Measurements from ENCODE around the gene ANXA11.

The ANXA11 gene

DNA sequence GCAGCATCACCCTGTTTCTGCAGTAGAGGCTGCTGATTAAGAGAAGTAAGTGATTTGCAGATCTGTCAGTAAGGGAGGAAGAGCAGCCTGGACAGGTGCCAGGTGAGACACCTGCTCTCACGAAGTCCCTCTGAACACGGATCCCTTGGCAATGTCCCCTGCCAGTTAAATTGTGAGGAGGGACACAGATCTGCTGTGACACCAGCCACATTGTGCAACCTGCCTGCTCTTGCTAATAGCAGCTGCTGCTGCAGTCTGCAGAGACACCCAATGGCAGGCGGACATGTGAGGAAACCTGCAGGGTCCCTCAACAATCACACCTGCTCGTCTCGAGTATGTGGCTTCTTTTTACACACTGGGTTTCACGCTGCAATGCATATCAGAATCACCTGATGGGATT is 31.9 kb downstream of the ANXA11 start (continued):
- TF ChIP-seq, protein P1, sequence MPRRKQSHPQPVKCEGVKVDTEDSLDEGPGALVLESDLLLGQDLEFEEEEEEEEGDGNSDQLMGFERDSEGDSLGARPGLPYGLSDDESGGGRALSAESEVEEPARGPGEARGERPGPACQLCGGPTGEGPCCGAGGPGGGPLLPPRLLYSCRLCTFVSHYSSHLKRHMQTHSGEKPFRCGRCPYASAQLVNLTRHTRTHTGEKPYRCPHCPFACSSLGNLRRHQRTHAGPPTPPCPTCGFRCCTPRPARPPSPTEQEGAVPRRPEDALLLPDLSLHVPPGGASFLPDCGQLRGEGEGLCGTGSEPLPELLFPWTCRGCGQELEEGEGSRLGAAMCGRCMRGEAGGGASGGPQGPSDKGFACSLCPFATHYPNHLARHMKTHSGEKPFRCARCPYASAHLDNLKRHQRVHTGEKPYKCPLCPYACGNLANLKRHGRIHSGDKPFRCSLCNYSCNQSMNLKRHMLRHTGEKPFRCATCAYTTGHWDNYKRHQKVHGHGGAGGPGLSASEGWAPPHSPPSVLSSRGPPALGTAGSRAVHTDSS (tag by site-specific recombination; IDR thresholded peaks at IDR 0.05): no peak
- no peak for TF ChIP-seq ZNF138 (tag by site-specific recombination; IDR thresholded peaks at IDR 0.05; ENCODE audit: borderline replicate concordance)
- no peak for TF ChIP-seq KLF1 (tag by site-specific recombination; IDR thresholded peaks at IDR 0.05)
- no peak for TF ChIP-seq ZNF473 (tag by site-specific recombination; IDR thresholded peaks at IDR 0.05)
- no peak for TF ChIP-seq SP3 (tag by site-specific recombination; IDR thresholded peaks at IDR 0.05)
- no peak for TF ChIP-seq ZNF37A (tag by site-specific recombination; IDR thresholded peaks at IDR 0.05)
- TF ChIP-seq ZSCAN30 (tag by site-specific recombination; IDR thresholded peaks at IDR 0.05): no peak
- TF ChIP-seq, protein P2, sequence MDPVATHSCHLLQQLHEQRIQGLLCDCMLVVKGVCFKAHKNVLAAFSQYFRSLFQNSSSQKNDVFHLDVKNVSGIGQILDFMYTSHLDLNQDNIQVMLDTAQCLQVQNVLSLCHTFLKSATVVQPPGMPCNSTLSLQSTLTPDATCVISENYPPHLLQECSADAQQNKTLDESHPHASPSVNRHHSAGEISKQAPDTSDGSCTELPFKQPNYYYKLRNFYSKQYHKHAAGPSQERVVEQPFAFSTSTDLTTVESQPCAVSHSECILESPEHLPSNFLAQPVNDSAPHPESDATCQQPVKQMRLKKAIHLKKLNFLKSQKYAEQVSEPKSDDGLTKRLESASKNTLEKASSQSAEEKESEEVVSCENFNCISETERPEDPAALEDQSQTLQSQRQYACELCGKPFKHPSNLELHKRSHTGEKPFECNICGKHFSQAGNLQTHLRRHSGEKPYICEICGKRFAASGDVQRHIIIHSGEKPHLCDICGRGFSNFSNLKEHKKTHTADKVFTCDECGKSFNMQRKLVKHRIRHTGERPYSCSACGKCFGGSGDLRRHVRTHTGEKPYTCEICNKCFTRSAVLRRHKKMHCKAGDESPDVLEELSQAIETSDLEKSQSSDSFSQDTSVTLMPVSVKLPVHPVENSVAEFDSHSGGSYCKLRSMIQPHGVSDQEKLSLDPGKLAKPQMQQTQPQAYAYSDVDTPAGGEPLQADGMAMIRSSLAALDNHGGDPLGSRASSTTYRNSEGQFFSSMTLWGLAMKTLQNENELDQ (tag by site-specific recombination; IDR thresholded peaks at IDR 0.05; ENCODE audit: low read depth): no peak
- TF ChIP-seq ZNF214 (tag by site-specific recombination; IDR thresholded peaks at IDR 0.05; ENCODE audit: borderline replicate concordance): no peak
- no peak for TF ChIP-seq ZNF239 (tag by site-specific recombination; IDR thresholded peaks at IDR 0.05)

DNA sequence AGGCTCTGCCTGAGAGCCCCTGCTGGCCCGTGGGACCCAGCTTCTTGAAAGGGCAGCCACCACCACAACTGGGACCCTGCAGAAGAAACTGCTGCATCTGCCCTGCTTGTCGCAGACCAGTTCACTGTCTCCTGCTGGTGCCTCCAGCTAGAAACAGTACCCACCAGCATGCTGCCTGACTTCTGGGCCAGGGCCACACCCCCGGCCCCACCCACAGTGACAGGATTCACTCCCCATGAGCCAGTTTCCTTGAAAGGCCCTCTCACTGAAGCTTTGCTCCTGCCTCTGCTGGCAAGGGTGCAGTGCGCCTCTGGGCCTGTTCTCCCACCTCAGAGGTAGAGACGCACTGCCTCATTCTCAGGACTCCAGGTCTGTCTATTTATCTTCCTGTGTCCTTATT is 32.4 kb downstream of the ANXA11 start:
- no peaks in the 10 kb centered on the region for H3K9me3 ChIP-seq (ENCODE audit: control insufficient read depth, insufficient read depth, low read depth, low read length)
- no peak overlapping the region for H3K4me3 ChIP-seq (ENCODE audit: low read depth, low read length)
- TF ChIP-seq, protein P3, sequence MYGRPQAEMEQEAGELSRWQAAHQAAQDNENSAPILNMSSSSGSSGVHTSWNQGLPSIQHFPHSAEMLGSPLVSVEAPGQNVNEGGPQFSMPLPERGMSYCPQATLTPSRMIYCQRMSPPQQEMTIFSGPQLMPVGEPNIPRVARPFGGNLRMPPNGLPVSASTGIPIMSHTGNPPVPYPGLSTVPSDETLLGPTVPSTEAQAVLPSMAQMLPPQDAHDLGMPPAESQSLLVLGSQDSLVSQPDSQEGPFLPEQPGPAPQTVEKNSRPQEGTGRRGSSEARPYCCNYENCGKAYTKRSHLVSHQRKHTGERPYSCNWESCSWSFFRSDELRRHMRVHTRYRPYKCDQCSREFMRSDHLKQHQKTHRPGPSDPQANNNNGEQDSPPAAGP (tag by site-specific recombination; IDR thresholded peaks at IDR 0.05): no peak
- TF ChIP-seq ZSCAN30 (tag by site-specific recombination; IDR thresholded peaks at IDR 0.05) (no peak), ZNF354C (tag by site-specific recombination; IDR thresholded peaks at IDR 0.05; ENCODE audit: borderline replicate concordance, low read depth) (no peak), SCRT1 (tag by site-specific recombination; IDR thresholded peaks at IDR 0.05; ENCODE audit: borderline replicate concordance) (no peak), ZFHX2 (tag by site-specific recombination; conservative IDR thresholded peaks at IDR 0.05) (0 out of 2 replicates have a peak, but pooled peaks have one; percentile 14), ZFP37 (tag by site-specific recombination; IDR thresholded peaks at IDR 0.05) (no peak), ZIC2 (tag by site-specific recombination; IDR thresholded peaks at IDR 0.05) (peak; percentile 30; the same call in 1 of the 2 replicates), KLF9 (tag by site-specific recombination; IDR thresholded peaks at IDR 0.05; ENCODE audit: low read depth) (peak; percentile 73), ZNF776 (tag by site-specific recombination; IDR thresholded peaks at IDR 0.05; ENCODE audit: borderline replicate concordance) (no peak), KLF1 (tag by site-specific recombination; IDR thresholded peaks at IDR 0.05) (peak; percentile 69)
- TF ChIP-seq, protein P4, sequence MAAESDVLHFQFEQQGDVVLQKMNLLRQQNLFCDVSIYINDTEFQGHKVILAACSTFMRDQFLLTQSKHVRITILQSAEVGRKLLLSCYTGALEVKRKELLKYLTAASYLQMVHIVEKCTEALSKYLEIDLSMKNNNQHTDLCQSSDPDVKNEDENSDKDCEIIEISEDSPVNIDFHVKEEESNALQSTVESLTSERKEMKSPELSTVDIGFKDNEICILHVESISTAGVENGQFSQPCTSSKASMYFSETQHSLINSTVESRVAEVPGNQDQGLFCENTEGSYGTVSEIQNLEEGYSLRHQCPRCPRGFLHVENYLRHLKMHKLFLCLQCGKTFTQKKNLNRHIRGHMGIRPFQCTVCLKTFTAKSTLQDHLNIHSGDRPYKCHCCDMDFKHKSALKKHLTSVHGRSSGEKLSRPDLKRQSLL (tag by site-specific recombination; IDR thresholded peaks at IDR 0.05): no peak
- no peak overlapping the region for H3K27ac ChIP-seq (ENCODE audit: extremely low read depth, low read depth, low read length)
- no peaks in the 10 kb centered on the region for H3K4me1 ChIP-seq (ENCODE audit: control insufficient read depth, insufficient read depth, low read length)
- ChIA-PET POLR2A (no interaction called here), CTCF (no interaction called here)
- peaks cover 0 to 33% of the 10 kb centered on the region in 2 experiments; a peak in 2 of 3 replicates for H3K36me3 ChIP-seq (ENCODE audit: control insufficient read depth in 2 of 2, insufficient read depth in 1 of 2, low read length in 2 of 2)

All from HEK293 (cell line).